Tibial nerve (tissue), 4 donors: ENCODE measurements around the gene KIAA0319L.

Experiments
- CTCF ChIP-seq, 5 experiments: fragments of 200-600 bp in 3 of 5; fragments of 450-650 bp in 2 of 5; sonication (generic) in 3 of 5; IDR thresholded peaks; one replicate each; pipeline ENCODE4 v1.5.1; 2016 to 2019; ENCODE audit warnings: antibody characterized with exemption in 5 of 5, mild to moderate bottlenecking in 3 of 5, moderate library complexity in 2 of 5
- EP300 ChIP-seq, 2 donors: sonication (generic); formaldehyde crosslinking; IDR thresholded peaks; one replicate each; pipeline ENCODE4 v1.6.1; 2017; ENCODE audit warnings: antibody characterized with exemption in 2 of 2, mild to moderate bottlenecking in 1 of 2
- POLR2A ChIP-seq, 2 donors: fragments of 450-650 bp; IDR thresholded peaks; one replicate each; pipeline ENCODE4 v1.6.1; 2017; ENCODE audit warnings: antibody characterized with exemption in 2 of 2, mild to moderate bottlenecking in 2 of 2, moderate library complexity in 2 of 2

GRCh38 chr1:35565742-35566133 lies 8.5 kb upstream of the KIAA0319L start:
- TF ChIP-seq POLR2A (IDR thresholded peaks at IDR 0.05) (no peak), CTCF (IDR thresholded peaks at IDR 0.05) (no peak), EP300 (IDR thresholded peaks at IDR 0.05) (no peak)
